Left lung (tissue), 10 donors: ENCODE data around the gene CAMTA1. TPM values are rescaled to one million over a fixed set of nuclear protein-coding genes. Genes with fewer than 3 reads are reported as not detected.

Source experiments
- ATAC-seq: fragments of 200-7000 bp; cut with Tn5 transposase; one replicate; pipeline ENCODE4 v1.9.1; 2020; ENCODE audit warnings: moderate library complexity
- DNase-seq, 4 donors: peaks; one replicate each; pipeline ENCODE4 v3.0.0-alpha.2; 2013 to 2020
- H3K27ac ChIP-seq, 2 donors: fragments of 200-600 bp; sonication (generic) in 1 of 2; one replicate each; pipeline versions ENCODE4 v1.5.0 to v1.8.0; 2020 to 2021
- H3K27me3 ChIP-seq, 2 donors: fragments of 200-600 bp; sonication (generic) in 1 of 2; one replicate each; pipeline versions ENCODE4 v1.5.0 to v1.8.0; 2020 to 2021
- H3K36me3 ChIP-seq, 2 donors: fragments of 200-600 bp; sonication (generic) in 1 of 2; one replicate each; pipeline versions ENCODE4 v1.5.0 to v1.8.0; 2020 to 2021
- H3K4me1 ChIP-seq, 2 donors: fragments of 200-600 bp; one replicate each; pipeline ENCODE4 v1.8.0; 2021
- H3K4me3 ChIP-seq, 2 donors: fragments of 200-600 bp; sonication (generic) in 1 of 2; one replicate each; pipeline versions ENCODE4 v1.5.0 to v1.8.0; 2020 to 2021; ENCODE audit warnings: mild to moderate bottlenecking in 1 of 2
- H3K9me3 ChIP-seq, 2 donors: fragments of 200-600 bp; sonication (generic) in 1 of 2; one replicate each; pipeline versions ENCODE4 v1.5.0 to v1.8.0; 2020 to 2021
- intact Hi-C, 2 donors: fragments of 100-400 bp; cut with DNase I; formaldehyde crosslinking; loops; one replicate each; pipeline versions ENCODE4 v1.11.2 to v1.14.2; 2022
- polyA plus RNA-seq, 6 donors: library from polyadenylated mRNA; unstranded; fragments of 120-200 nt; gene quantifications; one replicate each; pipeline ENCODE4 v1.2.1, GENCODE V29; 2013; ENCODE audit not compliant: insufficient read length in 6 of 6
- total RNA-seq, 2 donors: library from RNA; stranded (reverse); fragmentation: NEBNext Ultra II Directional; extraction: Animal tissue kit (Norgen Biotek cat#: 25700); gene quantifications; one replicate each; pipeline ENCODE4 v1.2.1, GENCODE V29; 2021
- TF ChIP-seq, protein P1 (sequence below), 2 donors: fragments of 200-600 bp; sonication (generic) in 1 of 2; IDR thresholded peaks; one replicate each; pipeline versions ENCODE4 v1.5.0 to v1.8.0; 2021; ENCODE audit warnings: antibody characterized with exemption in 2 of 2
- donor health status: DM: no; HTN: yes; CAD: no.
- donor health status: DM: no; HTN: no; CAD: no.

CAMTA1 gene
- total and polyA plus RNA-seq, 8 donors = 42.7 to 69.1 (median 49.4) TPM

DNA sequence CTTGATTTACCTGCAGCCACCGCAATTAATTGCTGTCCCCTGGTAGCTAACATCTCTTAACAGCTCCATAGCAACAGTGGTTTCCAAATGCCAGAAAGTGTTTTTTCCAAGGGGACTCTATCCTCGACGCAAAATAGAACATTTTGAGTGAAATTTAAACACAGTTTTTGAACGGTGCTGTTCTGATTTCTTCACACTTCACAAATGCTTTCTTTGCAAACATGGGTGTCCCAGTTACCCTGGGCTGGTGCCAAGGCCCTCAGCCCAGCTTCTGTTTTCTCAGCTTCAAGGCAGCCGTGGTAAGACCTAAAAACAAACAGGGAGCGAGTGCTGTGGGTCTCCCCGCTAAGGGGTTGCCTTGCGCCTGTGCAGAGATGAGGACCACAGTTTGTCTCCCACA, 838.6 kb downstream of the CAMTA1 start:
- ATAC-seq (no peak), DNase-seq (peak in 1 of 4 donors; percentile 16)
- TF ChIP-seq, protein P1, sequence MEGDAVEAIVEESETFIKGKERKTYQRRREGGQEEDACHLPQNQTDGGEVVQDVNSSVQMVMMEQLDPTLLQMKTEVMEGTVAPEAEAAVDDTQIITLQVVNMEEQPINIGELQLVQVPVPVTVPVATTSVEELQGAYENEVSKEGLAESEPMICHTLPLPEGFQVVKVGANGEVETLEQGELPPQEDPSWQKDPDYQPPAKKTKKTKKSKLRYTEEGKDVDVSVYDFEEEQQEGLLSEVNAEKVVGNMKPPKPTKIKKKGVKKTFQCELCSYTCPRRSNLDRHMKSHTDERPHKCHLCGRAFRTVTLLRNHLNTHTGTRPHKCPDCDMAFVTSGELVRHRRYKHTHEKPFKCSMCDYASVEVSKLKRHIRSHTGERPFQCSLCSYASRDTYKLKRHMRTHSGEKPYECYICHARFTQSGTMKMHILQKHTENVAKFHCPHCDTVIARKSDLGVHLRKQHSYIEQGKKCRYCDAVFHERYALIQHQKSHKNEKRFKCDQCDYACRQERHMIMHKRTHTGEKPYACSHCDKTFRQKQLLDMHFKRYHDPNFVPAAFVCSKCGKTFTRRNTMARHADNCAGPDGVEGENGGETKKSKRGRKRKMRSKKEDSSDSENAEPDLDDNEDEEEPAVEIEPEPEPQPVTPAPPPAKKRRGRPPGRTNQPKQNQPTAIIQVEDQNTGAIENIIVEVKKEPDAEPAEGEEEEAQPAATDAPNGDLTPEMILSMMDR (IDR thresholded peaks at IDR 0.05) = no peak
- Histone ChIP-seq H3K27ac (no peak overlapping the region), H3K27me3 (peaks cover 0 to 43% of the 10 kb centered on the region in 2 donors), H3K4me3 (no peak overlapping the region), H3K9me3 (no peaks in the 10 kb centered on the region), H3K36me3 (no peaks in the 10 kb centered on the region), H3K4me1 (no peaks in the 10 kb centered on the region)
- intact Hi-C loops = no loop called here

- DNase-seq (peak in 1 of 4 donors; percentile 10), ATAC-seq (no peak)
- Histone ChIP-seq H3K36me3 (no peaks in the 10 kb centered on the region), H3K27me3 (peaks cover 0 to 44% of the 10 kb centered on the region in 2 donors), H3K4me1 (no peaks in the 10 kb centered on the region), H3K27ac (no peak overlapping the region), H3K9me3 (no peaks in the 10 kb centered on the region), H3K4me3 (no peak overlapping the region)
- TF ChIP-seq, protein P1 (IDR thresholded peaks at IDR 0.05) = no peak
- intact Hi-C loops = no loop called here
Observed at GRCh38 chr1:7624791-7625355, 839.6 kb downstream of the CAMTA1 start.

DNA sequence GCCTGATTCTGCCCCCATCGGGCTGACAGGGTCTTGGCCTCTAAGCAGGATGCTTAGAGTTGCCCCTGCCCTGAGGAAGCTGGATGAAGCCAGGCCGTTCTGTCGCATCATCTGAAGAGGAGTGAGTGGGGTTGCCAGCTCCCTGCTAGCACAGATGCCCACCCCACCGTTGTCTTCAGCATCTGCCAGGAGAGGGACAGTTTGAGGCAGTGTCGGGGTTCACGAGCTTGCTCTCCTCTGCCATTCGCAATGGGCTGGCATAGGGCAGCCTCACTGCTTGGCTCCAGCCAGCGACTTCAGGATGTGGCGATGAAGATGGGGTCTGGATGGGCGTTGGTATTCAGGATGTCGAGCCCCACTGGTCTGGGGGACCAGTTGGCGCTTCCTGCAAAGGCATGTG, 840.1 kb downstream of the CAMTA1 start:
- peaks cover 0 to 48% of the 10 kb centered on the region in 2 donors for H3K27me3 ChIP-seq
- no peaks in the 10 kb centered on the region for H3K4me1 ChIP-seq
- H3K9me3 ChIP-seq = no peaks in the 10 kb centered on the region
- no peak overlapping the region for H3K4me3 ChIP-seq
- TF ChIP-seq, protein P1 (IDR thresholded peaks at IDR 0.05) = no peak
- ATAC-seq = no peak
- H3K36me3 ChIP-seq = no peaks in the 10 kb centered on the region
- peak in 2 of 4 donors; percentile 13 to 43 for DNase-seq
- intact Hi-C loops = no loop called here
- no peak overlapping the region for H3K27ac ChIP-seq

GRCh38 chr1:7628273-7628672, 843.0 kb downstream of the CAMTA1 start:
- Histone ChIP-seq H3K4me3 (no peak overlapping the region), H3K27me3 (peaks cover 0 to 59% of the 10 kb centered on the region in 2 donors), H3K27ac (no peak overlapping the region), H3K4me1 (no peaks in the 10 kb centered on the region), H3K36me3 (no peaks in the 10 kb centered on the region), H3K9me3 (no peaks in the 10 kb centered on the region)
- TF ChIP-seq, protein P1 (IDR thresholded peaks at IDR 0.05) = no peak
- DNase-seq = peak in 1 of 4 donors; percentile 41
- intact Hi-C loops = no loop called here
- ATAC-seq = peak; percentile 79

- Histone ChIP-seq H3K27me3 (peaks cover 0 to 57% of the 10 kb centered on the region in 2 donors), H3K4me3 (no peak overlapping the region), H3K27ac (no peak overlapping the region), H3K9me3 (no peaks in the 10 kb centered on the region), H3K36me3 (no peaks in the 10 kb centered on the region), H3K4me1 (no peaks in the 10 kb centered on the region)
- intact Hi-C loops = no loop called here
- DNase-seq = peak in 1 of 4 donors; percentile 37
- ATAC-seq = no peak
- TF ChIP-seq, protein P1 (IDR thresholded peaks at IDR 0.05) = no peak
Observed at GRCh38 chr1:7629011-7629410, 843.8 kb downstream of the CAMTA1 start.
